ENCODE data around the gene HOXA10.

The HOXA10 gene

GRCh38 chr7:27165089-27165995, 8.8 kb downstream of the HOXA10 start, which contains the start of gene HOXA9:
HOXA9 (minus strand) TSS chr7:27165537; CDS start chr7:27165457, 80 bp downstream.
- peak in 1 of 2 donors; percentile 62 for DNase-seq

GRCh38 chr7:27164367-27165088, 9.6 kb downstream of the HOXA10 start:
- DNase-seq = no peak

DNA sequence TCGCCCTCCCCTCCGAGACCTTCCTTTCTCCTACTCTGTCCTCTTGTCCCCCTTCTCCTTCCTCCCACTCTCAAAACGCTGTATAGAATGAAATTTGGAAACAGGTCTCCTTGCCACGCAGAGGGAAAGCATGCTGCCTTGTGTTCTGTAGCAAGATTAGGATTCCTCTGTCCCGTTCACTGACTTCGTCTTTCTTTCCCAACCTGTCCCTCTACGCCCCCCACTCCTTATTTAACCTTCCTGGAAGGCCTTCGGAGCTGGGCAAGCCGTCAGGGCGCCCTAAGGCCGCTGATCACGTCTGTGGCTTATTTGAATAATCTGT, 10.1 kb downstream of the HOXA10 start:
- DNase-seq = no peak

DNA sequence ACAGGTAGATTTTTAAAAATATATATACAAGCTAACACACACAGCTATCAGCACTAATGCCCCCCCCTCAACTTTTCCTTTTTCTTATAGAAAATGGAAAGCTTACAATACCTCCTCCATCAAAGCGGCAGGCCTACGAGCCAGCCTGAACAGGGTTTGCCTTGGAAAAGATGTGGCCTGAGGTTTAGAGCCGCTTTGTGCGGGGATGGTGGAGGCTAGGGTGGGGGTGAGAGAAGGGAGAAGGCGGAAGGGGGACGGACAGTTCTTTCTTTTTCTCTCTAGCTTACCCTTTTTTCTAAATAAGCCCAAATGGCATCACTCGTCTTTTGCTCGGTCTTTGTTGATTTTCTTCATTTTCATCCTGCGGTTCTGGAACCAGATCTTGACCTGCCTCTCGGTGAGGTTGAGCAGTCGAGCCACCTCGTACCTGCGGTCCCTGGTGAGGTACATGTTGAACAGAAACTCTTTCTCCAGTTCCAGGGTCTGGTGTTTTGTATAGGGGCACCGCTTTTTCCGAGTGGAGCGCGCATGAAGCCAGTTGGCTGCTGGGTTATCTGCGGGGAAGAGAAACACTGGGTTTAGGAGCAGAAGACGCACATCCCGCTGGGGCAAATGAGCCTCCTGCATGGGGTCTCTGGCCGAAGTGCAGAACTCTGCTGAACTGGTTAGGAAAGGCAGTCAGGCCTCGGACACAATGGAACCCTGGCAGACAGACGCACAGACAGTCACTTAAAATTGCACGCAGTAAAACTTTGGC, 10.7 kb downstream of the HOXA10 start:
- DNase-seq = no peak

- DNase-seq = no peak
Observed at GRCh38 chr7:27162561-27163287, 11.4 kb downstream of the HOXA10 start.

DNA sequence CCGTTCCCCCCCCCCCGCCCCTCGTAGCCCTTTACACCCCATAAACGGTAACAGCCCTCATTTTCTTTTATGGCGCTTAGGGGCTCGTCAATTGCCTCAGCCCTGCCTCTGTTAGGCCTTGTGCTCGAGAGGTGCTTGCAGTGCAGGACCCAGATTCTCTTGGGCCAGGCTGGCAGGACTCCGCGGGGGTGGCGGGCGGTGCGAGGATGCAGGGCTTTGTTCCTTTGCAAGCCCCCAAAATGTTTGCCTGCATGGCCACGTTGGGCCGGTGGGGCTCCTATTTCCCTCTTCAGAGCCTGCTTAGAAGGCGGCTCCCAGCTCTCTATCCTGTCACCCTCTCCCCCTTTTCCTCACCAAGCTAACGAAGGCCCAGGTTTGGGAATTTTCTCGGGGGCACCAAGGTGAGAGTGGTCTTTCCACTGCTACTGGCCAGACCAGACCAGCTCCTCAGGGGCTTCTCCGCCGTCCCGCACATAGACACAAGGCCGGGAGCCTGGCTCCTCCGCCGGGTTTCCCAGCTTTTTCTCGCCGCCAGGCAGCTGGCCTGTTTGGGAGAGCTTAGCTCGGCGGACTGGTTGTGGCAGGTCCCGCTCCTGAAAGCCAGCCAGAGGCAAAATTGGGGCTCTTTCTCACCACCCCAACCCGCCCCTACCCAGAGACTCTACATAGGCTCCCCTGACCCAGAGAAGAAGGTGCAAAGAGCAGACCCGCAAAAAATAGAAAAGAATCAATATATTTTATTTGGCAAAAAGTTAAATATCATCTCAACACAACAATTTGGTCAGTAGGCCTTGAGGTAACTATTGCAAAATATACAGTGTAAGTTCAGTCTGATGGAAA, 12.2 kb downstream of the HOXA10 start:
- no peak for DNase-seq

DNA sequence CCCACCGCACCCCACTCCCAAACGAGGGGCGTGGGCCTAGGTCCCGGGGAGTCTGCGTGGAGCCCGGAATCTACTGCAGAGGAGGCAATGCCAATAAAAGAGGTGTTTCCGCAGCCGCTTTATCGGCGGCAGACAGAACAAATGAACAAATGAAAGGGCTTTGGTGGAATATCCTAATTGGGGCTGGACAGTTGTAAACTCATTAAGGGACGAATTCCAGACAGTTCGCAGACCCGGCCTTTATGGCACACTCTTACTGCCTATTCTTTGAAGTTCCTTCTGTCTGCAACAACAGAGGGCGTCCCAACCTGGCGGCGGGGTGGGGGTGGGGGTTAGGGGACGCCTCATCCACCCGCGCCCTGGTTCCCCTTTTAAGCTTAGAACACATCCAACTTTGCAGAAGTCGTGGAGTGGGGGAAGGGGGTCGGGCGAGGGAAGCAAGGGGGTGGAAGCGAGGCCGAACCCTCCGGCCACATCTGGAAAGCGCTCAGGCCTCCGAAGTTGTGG, 12.9 kb downstream of the HOXA10 start:
- DNase-seq = peak in 1 of 2 donors; percentile 45

GRCh38 chr7:27160546-27161213, 13.4 kb downstream of the HOXA10 start:
- peak; percentile 83 to 85 for DNase-seq

GRCh38 chr7:27160145-27160545, 14.0 kb downstream of the HOXA10 start:
- no peak for DNase-seq

DNA sequence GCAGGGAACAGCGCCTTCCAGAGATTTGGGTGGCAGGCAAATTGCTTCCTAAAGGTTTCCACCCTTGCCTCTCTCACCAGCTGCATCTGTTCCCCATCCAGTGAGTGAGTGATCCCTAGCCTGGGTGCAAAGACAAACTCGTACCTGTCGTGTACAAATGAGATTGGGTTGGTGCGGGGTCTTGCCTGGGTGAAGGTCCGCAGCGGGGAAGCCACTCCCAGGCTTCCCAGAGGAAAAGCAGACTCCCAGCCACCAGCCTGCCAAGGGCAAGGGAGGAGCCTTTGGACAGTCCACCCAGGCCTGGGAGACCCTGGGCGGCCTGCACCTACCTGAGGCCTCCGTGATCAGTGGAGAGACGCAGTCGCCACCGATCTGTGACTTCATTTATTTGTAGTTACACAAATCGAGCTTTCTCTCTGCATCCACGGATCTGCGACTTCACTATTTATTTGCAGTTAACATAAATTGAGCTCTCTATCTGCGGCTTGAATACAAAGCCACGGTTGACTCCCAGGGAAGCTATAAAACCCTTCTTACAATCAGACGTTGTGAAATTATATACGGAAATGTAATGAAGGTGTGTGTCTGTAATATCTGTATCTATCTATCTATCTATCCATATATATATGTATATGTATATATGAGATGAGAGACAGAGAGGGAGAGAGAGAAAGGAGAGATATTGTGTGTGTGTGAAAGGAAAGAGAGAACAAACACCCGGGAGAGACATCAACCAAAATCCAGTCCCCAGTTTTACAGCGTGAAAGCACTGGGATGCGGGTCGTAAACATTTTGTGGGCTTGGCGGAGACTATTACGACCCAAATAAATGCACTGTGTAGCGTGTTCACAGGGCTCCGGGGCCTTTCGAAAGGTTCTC, 14.6 kb downstream of the HOXA10 start:
- DNase-seq = no peak

DNA sequence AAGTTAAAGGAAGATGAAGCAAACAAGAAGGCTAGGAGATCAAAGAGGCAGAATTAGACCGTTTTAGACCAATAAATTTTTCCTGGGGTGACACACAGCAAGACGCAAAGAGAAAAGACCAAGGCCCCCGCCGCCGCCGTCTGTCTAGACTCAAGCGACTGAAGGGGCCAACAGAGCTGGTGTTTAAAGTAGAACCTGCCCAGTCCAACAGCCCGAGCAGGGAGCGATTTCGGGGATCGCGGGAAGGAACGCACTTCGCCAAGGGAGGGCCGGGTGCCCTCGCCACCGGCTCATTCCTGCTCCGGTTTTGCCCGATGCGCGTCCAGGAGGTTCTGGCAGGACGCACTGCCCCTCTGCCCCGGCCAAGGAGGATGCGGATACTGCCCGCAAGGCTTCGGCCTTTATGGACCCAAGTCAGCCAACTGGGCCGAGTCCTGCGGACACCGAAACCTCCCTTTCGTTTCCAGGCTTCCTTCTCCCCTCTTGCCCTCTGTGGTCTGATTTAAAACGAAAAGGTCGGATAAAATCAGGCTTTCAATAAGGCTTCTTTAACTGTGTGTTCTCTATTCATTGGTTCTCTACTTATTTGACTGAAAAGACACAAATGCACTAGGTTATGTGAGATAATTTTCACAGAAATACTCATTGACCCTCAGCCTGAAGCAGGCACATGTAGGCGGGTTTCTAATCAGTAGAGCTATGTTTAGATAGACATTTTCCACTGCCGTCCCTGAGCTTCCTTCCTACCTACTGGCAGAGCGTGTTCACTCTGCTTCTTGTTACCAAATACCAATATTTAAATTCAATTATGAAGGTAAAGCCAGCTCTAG, 15.5 kb downstream of the HOXA10 start:
- no peak for DNase-seq

DNA sequence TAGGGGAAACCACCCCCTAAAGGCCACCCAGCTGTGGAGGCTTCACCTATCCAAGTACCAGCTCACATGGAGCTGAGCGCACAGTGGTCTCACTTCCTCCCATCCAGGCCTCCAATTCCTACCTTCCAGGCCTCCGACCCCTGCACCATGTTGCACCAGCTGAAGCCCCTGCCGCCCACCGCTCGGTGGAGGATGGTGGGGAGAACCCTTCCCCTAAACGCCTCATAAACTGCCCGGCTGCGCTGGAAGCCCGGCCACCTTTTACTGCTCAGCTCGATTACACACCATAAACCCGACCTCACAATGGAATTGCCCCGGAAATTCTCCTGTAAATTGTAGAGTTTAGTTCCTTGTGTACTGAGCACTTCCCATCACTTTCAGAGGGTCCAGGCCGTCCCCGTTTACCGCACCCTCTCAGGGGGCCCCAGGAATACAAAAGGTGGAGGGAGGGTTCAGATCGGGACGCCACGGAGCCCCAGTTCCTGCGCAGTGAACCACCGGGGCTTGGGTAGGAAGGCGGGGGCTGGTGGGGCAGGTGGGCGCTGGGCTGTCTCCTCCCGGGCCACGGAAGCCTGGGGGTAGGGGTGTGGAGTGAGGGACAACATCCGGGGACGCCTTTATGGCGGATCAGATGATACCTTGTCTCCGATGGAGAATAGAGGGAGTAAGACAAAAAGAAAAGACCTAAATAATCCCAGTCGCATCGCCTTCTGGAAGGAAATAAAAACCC, 16.3 kb downstream of the HOXA10 start:
- DNase-seq = no peak

- DNase-seq = no peak
Observed at GRCh38 chr7:27156916-27157701, 17.0 kb downstream of the HOXA10 start.

DNA sequence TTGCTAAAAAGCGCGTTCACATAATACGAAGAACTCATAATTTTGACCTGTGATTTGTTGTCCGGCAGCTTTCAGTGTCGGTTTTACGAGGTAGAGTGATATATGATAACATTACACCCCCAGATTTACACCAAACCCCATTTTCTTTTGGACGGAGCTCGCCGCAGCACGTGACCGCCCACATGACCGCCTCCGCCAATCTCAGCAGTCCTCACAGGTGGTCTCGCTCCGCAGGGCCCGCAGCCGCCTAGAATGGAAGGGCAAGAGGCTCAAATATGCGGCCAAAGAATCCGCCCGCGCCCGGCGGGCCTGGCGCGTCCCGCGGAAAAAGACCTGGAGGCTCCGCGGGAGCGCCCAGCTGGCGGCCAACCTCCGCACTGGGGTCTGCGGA, 17.6 kb downstream of the HOXA10 start, which contains the start of gene HOXA7:
HOXA7 (minus strand) TSS at position 168 of the 391 bp plus-strand sequence; CDS start at position 38, 130 bp downstream.
- no peak for DNase-seq

DNA sequence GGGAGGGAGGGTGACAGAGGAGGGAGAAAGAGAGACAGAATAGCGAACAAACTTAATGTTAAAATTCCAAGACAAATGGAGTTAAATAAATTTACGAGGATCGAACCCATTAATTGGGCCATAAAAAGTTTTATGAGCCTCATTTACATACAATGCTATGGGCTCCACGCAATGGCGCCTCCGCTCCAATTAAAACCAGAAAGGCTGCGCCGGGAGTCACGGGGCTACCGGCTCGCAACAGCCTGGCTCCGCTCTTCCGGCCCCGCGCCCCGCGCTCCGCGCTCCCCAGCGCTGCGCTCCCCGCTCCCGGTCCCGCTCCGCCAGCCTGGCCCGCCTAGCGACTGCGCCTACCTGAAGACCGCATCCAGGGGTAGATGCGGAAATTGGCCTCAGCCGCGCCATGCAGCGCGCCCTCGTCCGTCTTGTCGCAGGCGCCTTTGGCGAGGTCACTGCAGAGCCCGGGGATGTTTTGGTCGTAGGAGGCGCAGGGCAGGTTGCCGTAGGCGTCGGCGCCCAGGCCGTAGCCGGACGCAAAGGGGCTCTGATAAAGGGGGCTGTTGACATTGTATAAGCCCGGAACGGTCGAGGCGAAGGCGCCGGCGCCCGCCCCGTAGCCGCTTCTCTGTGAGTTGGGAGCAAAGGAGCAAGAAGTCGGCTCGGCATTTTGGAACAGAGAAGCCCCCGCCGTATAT, 18.2 kb downstream of the HOXA10 start:
- no peak for DNase-seq

All from CD4-positive, alpha-beta T cell treated with Interleukin-1 beta for 1 hour (primary cell).